Parathyroid adenoma (tissue), 2 donors: ENCODE measurements around the gene ANO6.

Source experiments
- H2AFZ ChIP-seq: fragments of 300-600 bp; sonication (generic); one replicate; pipeline ENCODE4 v1.7.0; 2017; ENCODE audit warnings: antibody characterized with exemption, mild to moderate bottlenecking
- H3K27ac ChIP-seq: fragments of 300-600 bp; sonication (generic); one replicate; pipeline ENCODE4 v1.7.0; 2017
- H3K27me3 ChIP-seq: fragments of 300-600 bp; sonication (generic); one replicate; pipeline ENCODE4 v1.7.0; 2017; ENCODE audit warnings: low read length; ENCODE audit not compliant: control insufficient read depth, insufficient read depth
- H3K36me3 ChIP-seq: fragments of 300-600 bp; sonication (generic); one replicate; pipeline ENCODE4 v1.7.0; 2017; ENCODE audit warnings: low read length; ENCODE audit not compliant: control insufficient read depth, insufficient read depth
- H3K4me1 ChIP-seq: fragments of 300-600 bp; sonication (generic); one replicate; pipeline ENCODE4 v1.7.0; 2017; ENCODE audit warnings: control low read depth
- H3K4me2 ChIP-seq: fragments of 300-600 bp; sonication (generic); one replicate; pipeline ENCODE4 v1.7.0; 2017; ENCODE audit warnings: low read length
- H3K4me3 ChIP-seq: fragments of 300-600 bp; sonication (generic); one replicate; pipeline ENCODE4 v1.7.0; 2017; ENCODE audit warnings: low read depth, low read length
- H3K79me2 ChIP-seq: fragments of 300-600 bp; sonication (generic); one replicate; pipeline ENCODE4 v1.7.0; 2017; ENCODE audit warnings: control low read depth
- H3K9ac ChIP-seq: fragments of 300-600 bp; sonication (generic); one replicate; pipeline ENCODE4 v1.7.0; 2017; ENCODE audit warnings: mild to moderate bottlenecking
- H3K9me3 ChIP-seq: fragments of 300-600 bp; sonication (generic); one replicate; pipeline ENCODE4 v1.7.0; 2017; ENCODE audit warnings: low read length; ENCODE audit not compliant: control insufficient read depth
- CTCF ChIP-seq: fragments of 300-600 bp; sonication (generic); IDR thresholded peaks from one replicate; pipeline ENCODE4 v1.7.0; 2017; ENCODE audit warnings: antibody characterized with exemption, mild to moderate bottlenecking
- donor health status: primary hyperparathyroidism.

ANO6 gene

GRCh38 chr12:45469902-45470301 is 254.0 kb downstream of the ANO6 start:
- Histone ChIP-seq H3K79me2 (no peaks in the 10 kb centered on the region), H3K36me3 (no peaks in the 10 kb centered on the region), H3K27me3 (no peaks in the 10 kb centered on the region), H3K4me3 (no peak overlapping the region), H3K27ac (no peak overlapping the region), H3K9me3 (no peaks in the 10 kb centered on the region), H3K4me2 (no peak overlapping the region), H2AFZ (no peak overlapping the region), H3K9ac (no peak overlapping the region), H3K4me1 (no peaks in the 10 kb centered on the region)
- no peak for TF ChIP-seq CTCF

GRCh38 chr12:45473636-45474035 is 257.7 kb downstream of the ANO6 start:
- TF ChIP-seq CTCF = no peak
- Histone ChIP-seq H3K4me1 (no peaks in the 10 kb centered on the region), H3K27ac (no peak overlapping the region)

GRCh38 chr12:45475594-45475993 is 259.7 kb downstream of the ANO6 start:
- H3K9me3 ChIP-seq = no peaks in the 10 kb centered on the region
- no peak overlapping the region for H3K4me2 ChIP-seq
- no peak overlapping the region for H3K9ac ChIP-seq
- no peak overlapping the region for H3K4me3 ChIP-seq
- no peaks in the 10 kb centered on the region for H3K79me2 ChIP-seq
- H3K36me3 ChIP-seq = no peaks in the 10 kb centered on the region
- no peak overlapping the region for H2AFZ ChIP-seq
- H3K27ac ChIP-seq = no peak overlapping the region
- H3K27me3 ChIP-seq = no peaks in the 10 kb centered on the region
- TF ChIP-seq CTCF = no peak
- no peaks in the 10 kb centered on the region for H3K4me1 ChIP-seq

More at GRCh38 chr12:45473636-45474035, 257.7 kb downstream of the ANO6 start:
- no peak overlapping the region for H2AFZ ChIP-seq
- H3K79me2 ChIP-seq = no peaks in the 10 kb centered on the region
- H3K9ac ChIP-seq = no peak overlapping the region
- H3K27me3 ChIP-seq = no peaks in the 10 kb centered on the region
- no peak overlapping the region for H3K4me2 ChIP-seq
- H3K9me3 ChIP-seq = no peaks in the 10 kb centered on the region
- no peaks in the 10 kb centered on the region for H3K36me3 ChIP-seq
- no peak overlapping the region for H3K4me3 ChIP-seq

GRCh38 chr12:45477526-45477925 is 261.6 kb downstream of the ANO6 start:
- Histone ChIP-seq H3K27me3 (no peaks in the 10 kb centered on the region), H3K9me3 (no peaks in the 10 kb centered on the region), H3K79me2 (no peaks in the 10 kb centered on the region), H3K4me2 (no peak overlapping the region), H3K36me3 (no peaks in the 10 kb centered on the region), H2AFZ (no peak overlapping the region), H3K27ac (no peak overlapping the region), H3K9ac (no peak overlapping the region), H3K4me1 (no peaks in the 10 kb centered on the region), H3K4me3 (no peak overlapping the region)
- TF ChIP-seq CTCF = no peak

- Histone ChIP-seq H3K27ac (no peak overlapping the region), H3K4me1 (no peaks in the 10 kb centered on the region), H3K9me3 (no peaks in the 10 kb centered on the region), H3K9ac (no peak overlapping the region), H3K36me3 (no peaks in the 10 kb centered on the region), H3K4me3 (no peak overlapping the region), H3K27me3 (no peaks in the 10 kb centered on the region), H3K79me2 (no peaks in the 10 kb centered on the region), H2AFZ (no peak overlapping the region), H3K4me2 (no peak overlapping the region)
- TF ChIP-seq CTCF = no peak
Measured at GRCh38 chr12:45478931-45479330, 263.0 kb downstream of the ANO6 start.
